Type B pancreatic cell (in vitro differentiated cells): ENCODE measurements around the gene RAD51B. TPM values are rescaled to one million over a fixed set of nuclear protein-coding genes. Genes with fewer than 3 reads are reported as not detected.
A peak's percentile ranks its signal among the peaks of the same experiment; 100 is the strongest.

Experiments used
- DNase-seq: peaks from one replicate; pipeline ENCODE4 v3.0.0; 2021; ENCODE audit warnings: mixed read lengths; ENCODE audit not compliant: unreplicated experiment; ENCODE audit errors: extremely low spot score
- H3K27ac Mint-ChIP-seq: 2 replicates; pipeline ENCODE4 v1.8.0; 2021; ENCODE audit warnings: mild to moderate bottlenecking, mixed read lengths
- H3K27me3 Mint-ChIP-seq: 2 replicates; pipeline ENCODE4 v1.8.0; 2021; ENCODE audit warnings: mixed read lengths
- H3K36me3 Mint-ChIP-seq: 2 replicates; pipeline ENCODE4 v1.8.0; 2021; ENCODE audit warnings: mixed read lengths
- H3K4me1 Mint-ChIP-seq: one replicate; pipeline ENCODE4 v1.8.0; 2021; ENCODE audit warnings: mixed read lengths; ENCODE audit not compliant: unreplicated experiment
- H3K4me3 Mint-ChIP-seq: 2 replicates; pipeline ENCODE4 v1.8.0; 2021; ENCODE audit warnings: mild to moderate bottlenecking, mixed read lengths
- H3K9me3 Mint-ChIP-seq: 2 replicates; pipeline ENCODE4 v1.8.0; 2021; ENCODE audit warnings: mixed read lengths
- CTCF ChIP-seq: fragments of 200-600 bp; sonication (generic); conservative IDR thresholded peaks from 2 replicates; pipeline ENCODE4 v1.5.0; 2021; ENCODE audit warnings: antibody characterized with exemption, mild to moderate bottlenecking
- total RNA-seq: library from RNA; stranded (reverse); gene quantifications from 2 replicates; pipeline ENCODE4 v1.2.1, GENCODE V29; 2021; ENCODE audit warnings: low replicate concordance

Gene RAD51B
- total RNA-seq, 1 donor from 2014 or later: 27.3 TPM

GRCh38 chr14:68162887-68163286 is 343.3 kb downstream of the RAD51B start:
- DNase-seq: no peak
- TF ChIP-seq CTCF: no peak
- Mint-ChIP-seq H3K27ac (peak overlapping the region; percentile 25), H3K9me3 (peaks cover 5% of the 10 kb centered on the region), H3K36me3 (peaks cover 20% of the 10 kb centered on the region), H3K4me3 (peak overlapping the region; percentile 2), H3K27me3 (no peaks in the 10 kb centered on the region), H3K4me1 (peaks cover 54% of the 10 kb centered on the region)

- H3K4me1 Mint-ChIP-seq: peaks cover 61% of the 10 kb centered on the region
- no peak for TF ChIP-seq CTCF
Measured at GRCh38 chr14:68164711-68165113, 345.1 kb downstream of the RAD51B start.

GRCh38 chr14:68165274-68165843 is 345.8 kb downstream of the RAD51B start:
- TF ChIP-seq CTCF: no peak
- Mint-ChIP-seq H3K4me3 (peak overlapping the region; percentile 48), H3K9me3 (peaks cover 5% of the 10 kb centered on the region), H3K4me1 (peaks cover 58% of the 10 kb centered on the region), H3K36me3 (peaks cover 11% of the 10 kb centered on the region), H3K27me3 (no peaks in the 10 kb centered on the region), H3K27ac (peak overlapping the region; percentile 85)
- no peak for DNase-seq

More at GRCh38 chr14:68164711-68165113, 345.1 kb downstream of the RAD51B start:
- Mint-ChIP-seq H3K4me3 (peak overlapping the region; percentile 48), H3K27ac (peak overlapping the region; percentile 85), H3K36me3 (peaks cover 13% of the 10 kb centered on the region), H3K27me3 (no peaks in the 10 kb centered on the region), H3K9me3 (peaks cover 5% of the 10 kb centered on the region)
- DNase-seq: no peak

- Mint-ChIP-seq H3K4me1 (peaks cover 55% of the 10 kb centered on the region), H3K4me3 (peak overlapping the region; percentile 57)
Measured at GRCh38 chr14:68166731-68167382, 347.3 kb downstream of the RAD51B start.

GRCh38 chr14:68167383-68168087 is 348.0 kb downstream of the RAD51B start:
- no peak for DNase-seq
- Mint-ChIP-seq H3K9me3 (peaks cover 5% of the 10 kb centered on the region), H3K36me3 (peaks cover 15% of the 10 kb centered on the region), H3K4me3 (peak overlapping the region; percentile 57), H3K27me3 (no peaks in the 10 kb centered on the region), H3K27ac (peak overlapping the region; percentile 78), H3K4me1 (peaks cover 60% of the 10 kb centered on the region)
- TF ChIP-seq CTCF: no peak

More at GRCh38 chr14:68166731-68167382, 347.3 kb downstream of the RAD51B start:
- peak overlapping the region; percentile 78 for H3K27ac Mint-ChIP-seq
- peaks cover 5% of the 10 kb centered on the region for H3K9me3 Mint-ChIP-seq
- DNase-seq: no peak
- no peaks in the 10 kb centered on the region for H3K27me3 Mint-ChIP-seq
- H3K36me3 Mint-ChIP-seq: peaks cover 12% of the 10 kb centered on the region
- no peak for TF ChIP-seq CTCF
